Suprapubic skin (tissue), 4 donors: ENCODE data around the gene BRPF1. TPM values are rescaled to one million over a fixed set of nuclear protein-coding genes. Genes with fewer than 3 reads are reported as not detected.

Source experiments
- DNase-seq, 2 donors: peaks; one replicate each; pipeline ENCODE4 v3.0.0-alpha.2; 2019; ENCODE audit warnings: low spot score in 2 of 2
- H3K27ac ChIP-seq: fragments of 200-600 bp; sonication (generic); one replicate; pipeline ENCODE4 v1.5.1; 2019
- H3K27me3 ChIP-seq: fragments of 200-600 bp; sonication (generic); one replicate; pipeline ENCODE4 v1.5.1; 2019
- H3K36me3 ChIP-seq: fragments of 200-600 bp; sonication (generic); one replicate; pipeline ENCODE4 v1.5.1; 2019
- H3K4me1 ChIP-seq: fragments of 200-600 bp; sonication (generic); one replicate; pipeline ENCODE4 v1.5.1; 2019
- H3K4me3 ChIP-seq: fragments of 200-600 bp; sonication (generic); one replicate; pipeline ENCODE4 v1.5.1; 2019; ENCODE audit warnings: mild to moderate bottlenecking
- H3K9me3 ChIP-seq: fragments of 200-600 bp; sonication (generic); one replicate; pipeline ENCODE4 v1.5.1; 2019
- CTCF ChIP-seq, 2 donors: fragments of 200-600 bp in 1 of 2; fragments of 450-650 bp in 1 of 2; sonication (generic) in 1 of 2; IDR thresholded peaks; one replicate each; pipeline ENCODE4 v1.5.1; 2016 to 2019; ENCODE audit warnings: antibody characterized with exemption in 2 of 2, mild to moderate bottlenecking in 1 of 2, moderate library complexity in 1 of 2
- EP300 ChIP-seq: sonication (generic); formaldehyde crosslinking; IDR thresholded peaks from one replicate; pipeline ENCODE4 v1.6.1; 2017; ENCODE audit warnings: antibody characterized with exemption
- POLR2A ChIP-seq, 2 donors: fragments of 450-650 bp; IDR thresholded peaks; one replicate each; pipeline ENCODE4 v1.6.1; 2017; ENCODE audit warnings: antibody characterized with exemption in 2 of 2, mild to moderate bottlenecking in 2 of 2, moderate library complexity in 2 of 2
- POLR2AphosphoS5 ChIP-seq, 3 donors: sonication (generic); formaldehyde crosslinking; IDR thresholded peaks; one replicate each; pipeline ENCODE4 v1.6.1; 2017; ENCODE audit warnings: antibody characterized with exemption in 3 of 3
- whole genome bisulfite sequencing: methylation state at CpG from one replicate; pipeline ENCODE4 v1.1.5; 2018; 5-methylcytosine and 5-hydroxymethylcytosine counted together
- total RNA-seq, 4 donors: library from RNA; depleted of rRNA; stranded (reverse); fragments of >200 nt; gene quantifications; one replicate each; pipeline ENCODE4 v1.1.0, GENCODE V29; 2016

Gene BRPF1
- total RNA-seq, 4 donors from 2014 or later: 24.6 to 35.6 (median 29.4) TPM

GRCh38 chr3:9690451-9691450 lies 40.8 kb upstream of the BRPF1 start:
- no peaks in the 10 kb centered on the region for H3K9me3 ChIP-seq
- no peaks in the 10 kb centered on the region for H3K4me1 ChIP-seq
- 72% methylated on average over 14 of the region's 15 CpGs for WGBS
- DNase-seq: no peak
- peaks cover 99% of the 10 kb centered on the region for H3K36me3 ChIP-seq
- H3K4me3 ChIP-seq: no peak overlapping the region
- no peaks in the 10 kb centered on the region for H3K27me3 ChIP-seq
- H3K27ac ChIP-seq: no peak overlapping the region
- TF ChIP-seq CTCF (IDR thresholded peaks at IDR 0.05): no peak
- TF ChIP-seq POLR2AphosphoS5 (IDR thresholded peaks at IDR 0.05): no peak
- no peak for TF ChIP-seq EP300
- TF ChIP-seq POLR2A (IDR thresholded peaks at IDR 0.05): no peak

GRCh38 chr3:9691636-9692035 lies 39.9 kb upstream of the BRPF1 start:
- no peak for TF ChIP-seq POLR2A (IDR thresholded peaks at IDR 0.05)
- no peak for TF ChIP-seq POLR2AphosphoS5 (IDR thresholded peaks at IDR 0.05)
- no peak for TF ChIP-seq CTCF (IDR thresholded peaks at IDR 0.05)
- TF ChIP-seq EP300: no peak
- no peak for DNase-seq
- no peaks in the 10 kb centered on the region for H3K4me1 ChIP-seq
- H3K9me3 ChIP-seq: no peaks in the 10 kb centered on the region
- WGBS: 96% methylated on average over 2 of the region's 2 CpGs
- H3K27ac ChIP-seq: no peak overlapping the region
- no peak overlapping the region for H3K4me3 ChIP-seq
- peaks cover 99% of the 10 kb centered on the region for H3K36me3 ChIP-seq
- no peaks in the 10 kb centered on the region for H3K27me3 ChIP-seq

GRCh38 chr3:9692416-9692815 lies 39.1 kb upstream of the BRPF1 start:
- 92% methylated on average over 5 of the region's 5 CpGs for WGBS
- no peak overlapping the region for H3K27ac ChIP-seq
- DNase-seq: no peak
- no peaks in the 10 kb centered on the region for H3K9me3 ChIP-seq
- H3K36me3 ChIP-seq: peaks cover 99% of the 10 kb centered on the region
- no peak overlapping the region for H3K4me3 ChIP-seq
- no peaks in the 10 kb centered on the region for H3K4me1 ChIP-seq
- TF ChIP-seq POLR2AphosphoS5 (IDR thresholded peaks at IDR 0.05) (no peak), POLR2A (IDR thresholded peaks at IDR 0.05) (no peak), CTCF (IDR thresholded peaks at IDR 0.05) (no peak), EP300 (no peak)
- no peaks in the 10 kb centered on the region for H3K27me3 ChIP-seq

GRCh38 chr3:9695345-9695744 lies 36.2 kb upstream of the BRPF1 start:
- TF ChIP-seq EP300 (no peak), POLR2AphosphoS5 (IDR thresholded peaks at IDR 0.05) (no peak), POLR2A (IDR thresholded peaks at IDR 0.05) (no peak), CTCF (IDR thresholded peaks at IDR 0.05) (no peak)
- H3K9me3 ChIP-seq: no peaks in the 10 kb centered on the region
- WGBS: 85% methylated on average over 4 of the region's 4 CpGs
- DNase-seq: no peak
- no peak overlapping the region for H3K4me3 ChIP-seq
- no peak overlapping the region for H3K27ac ChIP-seq
- no peaks in the 10 kb centered on the region for H3K27me3 ChIP-seq
- no peaks in the 10 kb centered on the region for H3K4me1 ChIP-seq
- H3K36me3 ChIP-seq: peaks cover 97% of the 10 kb centered on the region

- Histone ChIP-seq H3K4me1 (no peaks in the 10 kb centered on the region), H3K27me3 (no peaks in the 10 kb centered on the region), H3K4me3 (no peak overlapping the region), H3K36me3 (peaks cover 93% of the 10 kb centered on the region), H3K27ac (no peak overlapping the region), H3K9me3 (no peaks in the 10 kb centered on the region)
- DNase-seq: no peak
- TF ChIP-seq POLR2AphosphoS5 (IDR thresholded peaks at IDR 0.05) (no peak), EP300 (no peak), POLR2A (IDR thresholded peaks at IDR 0.05) (no peak), CTCF (IDR thresholded peaks at IDR 0.05) (no peak)
- WGBS: 92% methylated on average over 6 of the region's 7 CpGs
Measured at GRCh38 chr3:9695746-9696145, 35.8 kb upstream of the BRPF1 start.
